Fibroblast of peridontal ligament (primary cell): ENCODE results near the gene TMEM109.
"Not testable (repeated sequence)": the region's sequence is repeated elsewhere in the genome, so short reads cannot be mapped to it uniquely, and the experiment has no call there.

Experiments
- DNase-seq: peaks from one replicate; pipeline ENCODE4 v3.0.0-alpha.2; 2010; ENCODE audit errors: extremely low read depth

Gene TMEM109

GRCh38 chr11:60878245-60879101 is 35.5 kb upstream of the TMEM109 start:
- no peak for DNase-seq

- no peak for DNase-seq
These were observed 34.9 kb upstream of the TMEM109 start for GRCh38 chr11:60879104-60879503.

DNA sequence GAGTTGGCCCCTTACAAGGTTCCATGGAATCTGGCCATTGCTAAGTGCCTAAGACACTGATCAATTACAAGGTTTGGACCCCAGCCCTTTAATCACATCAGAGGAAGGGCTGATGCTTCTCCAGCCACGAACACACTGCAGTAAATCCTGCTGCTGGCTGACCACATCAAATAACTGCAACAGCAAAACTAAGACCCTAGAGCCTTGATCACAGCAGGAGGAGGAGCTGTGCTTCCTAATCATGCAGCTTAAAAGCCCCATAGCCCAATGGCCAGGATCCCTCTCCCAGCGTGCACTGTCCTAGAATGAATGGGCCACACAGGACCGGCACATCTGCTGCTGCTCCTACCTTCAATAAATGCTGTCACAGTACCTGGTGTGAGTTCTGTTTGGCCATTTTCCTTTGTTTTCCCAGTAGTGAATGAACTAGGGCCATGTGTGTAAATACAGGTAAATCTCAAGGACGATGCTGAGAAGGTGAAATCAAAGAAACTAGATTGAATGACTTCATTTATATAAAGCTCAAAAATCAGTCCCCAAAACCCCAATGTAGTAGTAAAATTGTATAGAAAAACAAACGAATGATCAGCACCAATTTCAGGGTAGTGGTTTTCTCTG is 33.9 kb upstream of the TMEM109 start:
- DNase-seq: no peak

- DNase-seq: no peak
These were observed 33.2 kb upstream of the TMEM109 start for GRCh38 chr11:60880643-60881282.

GRCh38 chr11:60887556-60887955 is 26.4 kb upstream of the TMEM109 start:
- peak; percentile 61 for DNase-seq

GRCh38 chr11:60889869-60890311 is 24.1 kb upstream of the TMEM109 start:
- DNase-seq: no peak

- DNase-seq: no peak
These were observed 23.3 kb upstream of the TMEM109 start for GRCh38 chr11:60890696-60891095.

- DNase-seq: no peak
These were observed 22.7 kb upstream of the TMEM109 start for GRCh38 chr11:60891103-60891741.

GRCh38 chr11:60895687-60896086 is 18.3 kb upstream of the TMEM109 start:
- DNase-seq: no peak

GRCh38 chr11:60897496-60897895 is 16.5 kb upstream of the TMEM109 start:
- no peak for DNase-seq

GRCh38 chr11:60899046-60899936 is 14.7 kb upstream of the TMEM109 start:
- DNase-seq: peak; percentile 80

- no peak for DNase-seq
These were observed 14.0 kb upstream of the TMEM109 start for GRCh38 chr11:60899977-60900376.

- DNase-seq: no peak
These were observed 13.1 kb upstream of the TMEM109 start for GRCh38 chr11:60900673-60901404.

GRCh38 chr11:60902625-60903024 is 11.3 kb upstream of the TMEM109 start:
- DNase-seq: no peak

- DNase-seq: no peak
These were observed 8.9 kb upstream of the TMEM109 start for GRCh38 chr11:60905047-60905446.

DNA sequence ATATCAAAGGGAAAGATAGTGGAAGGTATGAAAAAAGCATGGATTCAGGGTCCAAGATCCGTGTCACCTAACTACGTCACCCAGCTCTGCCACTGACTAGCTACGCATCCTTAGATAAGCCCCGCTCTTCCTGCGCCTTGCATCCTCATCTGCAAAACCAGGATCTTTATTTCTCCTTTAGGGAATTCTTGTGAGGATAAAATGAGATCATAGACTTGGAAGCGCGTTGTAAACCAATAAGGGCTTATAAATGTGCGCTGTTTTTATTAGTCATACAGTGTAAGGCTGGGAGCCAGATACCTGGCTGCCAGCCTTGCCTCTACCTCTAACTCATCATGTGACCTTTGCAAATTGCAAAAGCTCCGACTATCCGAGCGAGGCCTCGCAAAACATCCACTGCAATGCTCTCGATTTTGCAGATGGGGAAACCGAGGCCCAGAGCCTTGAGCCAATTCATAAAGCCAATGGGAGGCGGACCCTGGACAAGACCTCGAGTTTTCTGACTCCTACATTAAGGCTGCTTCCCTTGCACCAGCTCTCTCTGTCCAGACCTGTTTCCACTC is 8.3 kb upstream of the TMEM109 start:
- peak; percentile 50 for DNase-seq

DNA sequence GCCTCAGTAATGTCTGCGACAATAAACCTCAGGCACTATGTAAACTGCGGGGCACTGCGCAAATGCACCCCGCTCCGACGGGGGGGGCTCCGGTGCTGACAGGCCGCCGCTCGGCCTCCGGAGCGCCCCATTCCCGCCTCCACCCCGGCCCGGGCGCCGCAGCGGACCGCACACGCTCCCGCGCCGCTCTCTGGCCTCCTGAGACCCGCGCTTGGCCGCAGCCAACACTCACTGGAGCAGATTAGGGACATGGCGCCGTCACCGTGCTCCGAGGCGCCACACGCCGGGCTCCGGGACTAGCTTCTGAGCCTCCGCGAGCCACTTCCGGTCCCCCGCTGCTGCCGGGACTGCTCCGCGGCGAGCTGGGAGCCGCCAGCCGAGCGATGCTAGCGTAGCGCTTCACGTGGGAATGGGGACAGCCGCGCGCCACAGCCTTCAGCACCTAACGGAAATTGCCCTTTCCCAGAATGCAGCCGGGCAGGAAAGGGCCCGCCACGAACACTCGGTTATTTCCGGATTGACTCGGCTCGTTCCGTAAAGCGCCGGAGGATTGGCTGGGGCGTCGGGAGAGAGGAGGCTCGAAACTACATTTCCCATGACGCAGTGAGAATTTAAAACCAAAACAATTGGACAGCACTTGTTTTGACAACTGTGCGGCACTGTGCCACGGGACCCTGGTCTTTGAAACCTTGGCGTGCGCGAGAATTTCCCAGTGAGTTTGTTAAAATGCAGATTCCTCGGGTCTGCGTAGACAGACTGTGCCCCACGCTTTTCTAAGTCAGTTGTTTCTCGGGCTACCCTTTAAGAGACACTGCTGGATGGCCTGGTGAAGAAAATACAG is 7.6 kb upstream of the TMEM109 start, which contains the start of gene PRPF19:
PRPF19 (minus strand) TSS at position 454 of the 841 bp plus-strand sequence; CDS start at position 251, 203 bp downstream.
- DNase-seq: peak; percentile 94

GRCh38 chr11:60908803-60909202 is 5.2 kb upstream of the TMEM109 start:
- DNase-seq: no peak

GRCh38 chr11:60909680-60910280 is 4.2 kb upstream of the TMEM109 start:
- DNase-seq: not testable (repeated sequence)
